Tibial nerve (tissue), 3 donors: ENCODE results near the gene CCDC122.

ENCODE experiments used
- CTCF ChIP-seq, 5 experiments: fragments of 200-600 bp in 3 of 5; fragments of 450-650 bp in 2 of 5; sonication (generic) in 3 of 5; IDR thresholded peaks; one replicate each; pipeline ENCODE4 v1.5.1; 2016 to 2019; ENCODE audit warnings: antibody characterized with exemption in 5 of 5, mild to moderate bottlenecking in 3 of 5, moderate library complexity in 2 of 5
- POLR2A ChIP-seq, 2 donors: fragments of 450-650 bp; IDR thresholded peaks; one replicate each; pipeline ENCODE4 v1.6.1; 2017; ENCODE audit warnings: antibody characterized with exemption in 2 of 2, mild to moderate bottlenecking in 2 of 2, moderate library complexity in 2 of 2

DNA sequence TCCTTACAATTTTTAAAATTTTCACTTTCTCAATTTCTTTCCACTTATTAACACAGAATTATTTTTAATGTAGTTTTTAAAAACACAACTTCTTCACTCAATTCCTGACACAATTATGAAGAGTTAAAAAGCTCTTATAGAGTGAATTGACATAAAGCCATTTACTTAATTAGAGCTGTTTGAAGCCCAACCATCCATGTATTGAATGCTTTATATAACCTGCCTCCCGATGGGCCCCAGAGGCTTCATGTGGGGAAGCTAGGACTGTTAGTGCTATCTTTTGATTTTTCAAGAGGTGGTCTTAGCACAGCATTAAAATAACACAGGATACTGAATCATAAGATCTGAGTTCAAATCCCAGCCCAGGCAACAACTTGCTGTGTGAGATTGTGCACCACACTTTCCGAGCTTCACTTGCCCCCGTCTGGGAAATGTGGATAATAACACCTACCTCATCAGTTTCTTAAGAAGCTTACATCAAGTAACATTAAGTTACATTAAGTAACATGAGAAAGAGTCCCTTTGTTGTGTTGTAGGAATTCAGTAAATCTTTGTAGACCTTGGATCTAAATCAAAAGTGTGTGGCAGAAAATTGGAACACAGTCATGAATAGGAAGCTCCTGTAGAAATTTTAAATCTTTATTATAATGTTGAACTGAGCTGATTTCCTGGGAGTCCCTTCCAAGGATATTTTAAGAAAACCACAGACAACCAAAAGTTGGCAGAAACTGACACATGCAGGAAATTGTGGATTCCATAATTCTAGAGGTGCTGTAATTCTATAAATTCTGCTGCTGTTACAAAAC, 87.3 kb downstream of the CCDC122 start:
- no peak for TF ChIP-seq CTCF (IDR thresholded peaks at IDR 0.05)
- no peak for TF ChIP-seq POLR2A (IDR thresholded peaks at IDR 0.05)
